MV-4-11 (cell line): ENCODE data around the gene CIAO2A.
"Not testable (repeated sequence)": the region's sequence is repeated elsewhere in the genome, so short reads cannot be mapped to it uniquely, and the experiment has no call there.

Experiments
- DNase-seq: peaks from one replicate; lab custom pipeline; 2025; lab: John Stamatoyannopoulos, UW

Gene CIAO2A

DNA sequence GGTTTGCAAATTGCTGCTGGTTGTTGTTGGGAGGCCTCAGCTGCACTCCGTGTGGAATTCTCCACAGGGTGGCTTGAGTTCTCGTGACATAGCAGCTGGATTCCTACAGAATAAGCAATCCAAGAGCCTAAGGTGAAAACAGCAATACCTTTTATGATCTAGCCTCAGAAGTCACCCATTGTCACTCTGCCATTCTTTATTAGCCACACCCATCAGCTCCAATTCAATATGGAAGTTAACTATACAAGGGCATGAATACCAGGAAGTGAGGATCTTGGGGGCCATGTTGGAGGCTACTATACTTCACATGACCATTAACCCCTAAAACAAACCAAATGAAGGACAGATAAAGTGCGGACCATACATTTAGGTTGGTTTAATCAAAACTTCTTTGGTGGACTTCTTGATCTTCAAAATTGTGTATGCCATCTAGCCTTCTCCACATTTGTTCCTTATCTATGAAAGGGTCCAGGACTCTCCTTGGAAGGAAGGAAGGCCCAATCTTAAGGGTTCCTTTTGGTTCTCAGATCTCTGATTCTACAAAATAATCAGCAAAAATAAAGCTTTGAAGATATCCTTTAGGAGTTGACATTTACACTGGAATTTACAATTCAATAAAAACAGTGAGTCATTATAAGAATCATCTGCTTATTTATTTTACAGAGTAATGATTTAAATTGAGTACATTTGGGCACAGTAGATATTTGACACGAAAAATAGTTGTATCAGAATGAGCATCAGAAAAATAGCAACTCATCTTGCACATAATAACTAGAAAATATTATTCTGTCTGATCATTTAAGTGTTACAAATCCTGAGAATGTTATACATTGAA is 21.5 kb downstream of the CIAO2A start:
- DNase-seq = no peak

- DNase-seq = peak; percentile 31
Observed at GRCh38 chr15:64070965-64071851, 22.4 kb downstream of the CIAO2A start.

DNA sequence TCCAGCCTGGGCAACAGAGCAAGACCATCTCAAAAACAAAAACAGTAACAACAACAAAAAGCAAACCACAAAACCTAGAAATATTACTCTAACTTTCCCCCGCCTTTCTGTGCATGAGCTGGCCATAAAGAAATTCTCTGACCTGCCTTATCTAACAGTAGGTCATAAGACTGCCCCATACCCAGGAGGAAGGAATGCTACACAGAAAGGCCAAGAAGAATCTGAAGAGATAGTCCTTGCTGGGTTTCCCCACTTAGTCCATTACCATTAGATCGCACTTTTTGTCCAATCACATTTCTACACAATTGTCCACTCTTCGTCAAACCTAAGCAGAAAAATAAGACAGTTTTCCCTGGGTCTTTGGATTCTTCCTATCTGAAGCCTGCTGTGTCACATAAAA is 23.5 kb downstream of the CIAO2A start:
- no peak for DNase-seq

- no peak for DNase-seq
Observed at GRCh38 chr15:64068133-64068532, 25.5 kb downstream of the CIAO2A start.

DNA sequence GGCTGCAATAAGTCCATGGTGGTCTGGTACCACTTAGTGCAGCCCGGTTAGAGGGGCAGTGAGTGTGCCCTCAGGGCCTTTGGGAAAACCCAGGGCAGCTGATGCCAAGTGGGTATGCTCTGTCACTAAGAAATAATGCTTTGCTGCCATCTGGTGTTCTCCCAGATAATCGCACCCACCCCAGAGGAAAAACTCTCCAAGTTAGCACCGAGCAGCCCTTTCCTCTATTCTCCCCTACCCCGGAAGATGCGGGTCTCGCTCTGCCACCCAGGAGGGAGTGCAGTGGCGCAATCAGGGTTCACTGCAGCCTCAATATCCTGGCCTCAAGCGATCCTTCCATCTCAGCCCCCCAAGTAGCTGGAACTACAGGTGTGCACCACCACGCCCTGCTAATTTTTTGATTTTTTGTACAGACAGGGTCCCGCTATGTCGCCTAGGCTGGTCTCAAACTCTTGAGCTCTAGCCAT is 26.0 kb downstream of the CIAO2A start:
- DNase-seq = peak; percentile 73

GRCh38 chr15:64066451-64066850 is 27.2 kb downstream of the CIAO2A start:
- no peak for DNase-seq

DNA sequence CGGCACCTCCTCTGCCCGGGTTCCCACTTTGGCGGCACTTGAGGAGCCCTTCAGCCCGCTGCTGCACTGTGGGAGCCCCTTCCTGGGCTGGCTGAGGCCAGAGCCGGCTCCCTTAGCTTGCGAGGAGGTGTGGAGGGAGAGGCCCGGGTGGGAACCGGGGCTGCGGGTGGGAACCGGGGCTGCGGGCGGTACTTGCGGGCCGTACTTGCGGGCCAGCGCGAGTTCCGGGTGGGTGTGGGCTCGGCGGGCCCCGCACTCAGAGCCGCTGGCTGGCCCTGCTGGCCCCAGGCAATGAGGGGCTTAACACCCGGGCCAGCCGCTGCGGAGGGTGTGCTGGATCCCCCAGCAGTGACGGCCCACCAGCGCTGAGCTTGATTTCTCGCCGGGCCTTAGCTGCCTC is 32.9 kb downstream of the CIAO2A start:
- DNase-seq = no peak

- peak; percentile 66 for DNase-seq
Observed at GRCh38 chr15:64059104-64059503, 34.5 kb downstream of the CIAO2A start.

- DNase-seq = no peak
Observed at GRCh38 chr15:64058279-64058678, 35.4 kb downstream of the CIAO2A start.

DNA sequence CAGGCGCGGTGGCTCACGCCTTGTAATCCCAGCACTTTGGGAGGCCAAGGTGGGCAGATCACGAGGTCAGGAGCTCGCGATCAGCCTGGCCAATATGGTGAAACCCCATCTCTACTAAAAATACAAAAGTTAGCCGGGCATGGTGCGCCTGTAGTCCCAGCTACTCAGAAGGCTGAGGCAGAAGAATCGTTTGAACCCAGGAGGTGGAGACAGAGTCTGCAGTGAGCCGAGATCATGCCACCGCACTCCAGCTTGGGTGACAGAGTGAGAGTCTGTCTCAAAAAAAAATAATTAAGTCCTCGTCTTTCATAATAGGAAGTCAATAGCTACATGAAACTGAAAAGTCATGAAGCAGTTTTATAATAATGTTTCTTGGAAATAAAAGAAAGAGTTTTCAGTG is 40.0 kb downstream of the CIAO2A start:
- DNase-seq = not testable (repeated sequence)

DNA sequence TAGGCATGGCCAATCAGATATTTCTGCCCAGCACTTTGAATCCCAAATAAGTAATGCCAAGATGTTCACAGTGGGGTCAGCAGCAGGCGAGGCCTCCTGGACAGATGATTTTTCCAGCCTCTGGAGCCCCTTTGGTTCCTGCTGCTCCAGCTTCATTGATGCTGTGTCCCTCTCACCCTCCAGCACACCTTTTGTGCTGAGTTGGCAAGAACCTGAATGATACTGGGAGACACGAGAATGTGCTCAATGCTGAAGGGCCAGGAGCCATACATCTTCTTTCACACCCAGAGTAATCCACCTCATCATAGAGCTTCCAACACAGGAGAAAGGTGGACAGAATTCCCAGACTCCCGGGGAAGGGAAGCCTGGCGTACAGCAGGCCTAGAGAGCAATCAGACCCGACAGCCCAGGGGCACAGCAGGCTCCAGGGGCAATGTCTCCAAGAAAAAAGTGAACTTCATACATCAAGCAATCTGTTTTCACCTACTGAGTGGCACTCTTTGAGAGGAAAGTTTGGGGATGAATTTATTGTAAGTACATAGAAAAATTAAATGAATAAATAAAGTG is 40.6 kb downstream of the CIAO2A start:
- DNase-seq = no peak

GRCh38 chr15:64051407-64052259 is 42.0 kb downstream of the CIAO2A start:
- no peak for DNase-seq

GRCh38 chr15:64051093-64051402 is 42.6 kb downstream of the CIAO2A start:
- no peak for DNase-seq

DNA sequence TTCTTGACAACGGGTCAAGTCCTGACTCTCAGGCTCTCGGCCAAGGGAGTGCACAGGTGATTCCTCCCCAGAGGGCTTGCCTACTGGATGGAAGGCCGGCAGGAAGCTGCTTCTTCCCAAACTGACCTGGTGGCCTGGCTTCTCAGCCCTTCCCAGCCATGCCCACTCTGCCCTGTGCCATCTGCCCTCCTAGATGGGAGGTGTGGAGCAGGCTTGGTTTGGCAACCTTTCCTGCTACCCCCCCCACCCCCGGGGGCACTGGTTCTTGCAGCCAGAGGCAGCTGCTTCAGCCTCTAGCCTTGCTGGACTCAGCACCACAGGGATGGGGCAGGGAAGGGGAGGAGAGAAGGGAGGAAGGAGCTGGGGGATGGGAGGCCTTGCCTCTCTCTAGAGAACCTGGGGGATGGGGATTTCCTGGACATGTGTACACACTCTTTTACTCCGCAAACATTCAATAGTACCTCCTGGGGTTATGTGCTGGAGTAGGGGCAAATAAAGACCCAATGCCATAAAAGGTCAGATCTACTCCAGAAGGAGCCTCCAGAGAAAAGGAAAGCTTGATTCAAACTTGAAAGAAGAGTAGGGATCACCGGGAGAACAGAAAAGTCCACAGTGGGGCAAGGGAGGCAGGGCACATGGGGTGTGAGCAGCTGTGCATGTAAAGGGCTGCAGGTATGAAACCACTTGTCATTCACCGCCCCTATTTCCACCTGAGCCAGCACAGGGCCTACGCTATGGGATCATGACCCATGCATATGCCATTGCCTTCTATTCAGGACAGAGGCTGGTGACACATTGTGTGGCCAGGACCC is 43.2 kb downstream of the CIAO2A start:
- DNase-seq = no peak

DNA sequence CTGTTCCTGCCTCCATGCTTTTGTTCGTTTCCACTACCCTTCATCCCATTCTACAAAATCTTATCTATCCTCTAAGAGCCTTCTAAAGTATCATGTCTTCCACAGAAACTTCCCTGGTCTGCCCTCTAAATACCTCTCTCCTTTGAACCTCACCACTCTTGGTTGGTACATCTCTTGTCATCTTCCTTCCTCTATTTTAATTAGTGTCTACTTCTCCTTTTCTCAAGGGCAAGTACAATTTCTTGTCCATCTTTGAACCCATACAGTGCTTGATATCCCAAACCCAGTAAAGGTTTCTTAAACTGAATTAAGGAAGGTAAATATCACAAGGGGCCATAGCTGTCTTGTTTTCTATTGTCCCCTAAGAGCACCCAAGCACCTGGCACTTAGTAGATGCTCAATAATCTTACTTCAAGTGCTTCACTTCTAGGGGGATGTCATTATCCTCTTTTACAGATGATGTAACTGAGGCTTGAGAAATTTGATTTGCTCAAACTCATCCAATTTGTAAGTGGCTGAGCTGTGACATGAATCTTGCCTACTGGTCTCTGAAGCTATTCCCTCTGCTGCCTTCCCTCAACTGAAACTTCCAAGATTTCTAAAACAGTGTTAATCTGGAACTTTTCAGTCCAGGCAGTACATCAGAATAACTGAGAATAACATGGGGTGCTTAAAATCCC is 44.7 kb downstream of the CIAO2A start:
- DNase-seq = peak; percentile 85

DNA sequence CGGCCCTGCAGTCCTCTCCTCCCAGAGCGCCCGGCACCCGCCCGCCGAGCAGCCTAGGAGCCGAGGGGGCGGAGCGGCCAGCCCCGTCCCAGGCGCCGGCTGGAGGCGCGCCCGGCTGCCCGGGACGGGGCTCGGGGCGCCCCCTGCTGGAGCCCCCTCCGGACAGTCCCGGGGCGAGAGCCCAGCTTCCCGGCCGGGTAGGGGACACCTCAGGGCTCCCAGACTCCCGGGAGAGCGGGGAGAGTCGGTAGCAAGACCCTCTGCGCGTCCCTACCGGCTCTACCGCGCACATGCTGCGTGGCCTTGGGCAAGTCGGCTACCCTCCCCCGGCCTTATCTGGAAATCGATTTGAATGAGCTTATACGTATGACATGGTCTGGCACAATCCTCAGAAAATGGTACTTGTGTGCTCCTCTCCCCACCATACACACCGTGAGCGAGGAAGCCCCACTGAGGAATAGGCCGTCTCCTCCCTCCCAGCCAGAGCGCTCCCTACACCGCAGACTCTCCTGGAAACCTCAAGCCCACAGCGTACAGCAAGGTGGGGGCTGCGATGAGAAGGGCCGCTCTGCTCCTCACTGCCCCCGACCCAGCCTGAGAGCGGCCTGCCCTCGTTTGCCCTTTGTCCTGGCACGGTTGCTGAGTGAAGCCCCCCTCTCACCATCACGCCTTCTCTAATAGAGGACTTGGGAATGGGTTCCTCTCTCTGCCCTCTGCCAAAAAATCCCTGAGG is 47.1 kb downstream of the CIAO2A start, which contains the start of gene DAPK2:
TSS of gene DAPK2 (minus strand) at position 65 of the 733 bp plus-strand sequence. CDS start 6,224 bp downstream, outside the sequence.
- DNase-seq = peak; percentile 34

- no peak for DNase-seq
Observed at GRCh38 chr15:64045774-64046420, 47.7 kb downstream of the CIAO2A start.

GRCh38 chr15:64045101-64045435 is 48.6 kb downstream of the CIAO2A start:
- no peak for DNase-seq
